NCI-H2171 (cell line): ENCODE data around the gene TMEM179.

Experiments used
- DNase-seq: peaks from one replicate; lab custom pipeline; 2025; lab: John Stamatoyannopoulos, UW

Gene TMEM179

DNA sequence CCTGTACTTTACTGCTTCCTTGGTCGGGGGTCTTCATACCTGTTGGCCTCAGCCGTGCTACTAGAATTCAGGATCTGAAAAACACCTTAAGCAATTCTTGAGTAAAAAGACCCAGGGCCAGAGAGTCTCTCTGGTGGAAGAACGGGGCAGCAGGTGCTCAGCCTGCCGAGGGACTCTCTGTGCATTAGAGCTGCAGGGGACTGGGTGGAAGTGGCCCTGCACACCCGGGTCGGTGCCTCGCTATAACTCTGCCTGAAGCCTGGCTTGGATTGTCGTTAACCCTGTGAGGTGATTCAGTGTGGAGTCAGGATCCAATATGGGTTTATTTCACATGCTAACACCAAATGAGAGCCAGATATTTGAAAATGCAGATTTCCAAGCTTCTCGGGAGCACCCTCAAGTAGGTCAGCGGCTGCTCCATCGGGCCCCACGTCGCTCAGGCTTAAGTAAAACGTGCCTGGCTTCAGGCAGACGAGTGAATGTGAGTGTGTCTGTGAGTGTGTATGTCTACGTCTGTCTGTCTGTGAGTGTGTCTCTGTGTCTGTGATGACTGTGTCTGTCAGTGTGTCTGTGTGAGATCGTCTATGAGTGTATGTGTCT is 60.1 kb downstream of the TMEM179 start:
- DNase-seq, result no peak

DNA sequence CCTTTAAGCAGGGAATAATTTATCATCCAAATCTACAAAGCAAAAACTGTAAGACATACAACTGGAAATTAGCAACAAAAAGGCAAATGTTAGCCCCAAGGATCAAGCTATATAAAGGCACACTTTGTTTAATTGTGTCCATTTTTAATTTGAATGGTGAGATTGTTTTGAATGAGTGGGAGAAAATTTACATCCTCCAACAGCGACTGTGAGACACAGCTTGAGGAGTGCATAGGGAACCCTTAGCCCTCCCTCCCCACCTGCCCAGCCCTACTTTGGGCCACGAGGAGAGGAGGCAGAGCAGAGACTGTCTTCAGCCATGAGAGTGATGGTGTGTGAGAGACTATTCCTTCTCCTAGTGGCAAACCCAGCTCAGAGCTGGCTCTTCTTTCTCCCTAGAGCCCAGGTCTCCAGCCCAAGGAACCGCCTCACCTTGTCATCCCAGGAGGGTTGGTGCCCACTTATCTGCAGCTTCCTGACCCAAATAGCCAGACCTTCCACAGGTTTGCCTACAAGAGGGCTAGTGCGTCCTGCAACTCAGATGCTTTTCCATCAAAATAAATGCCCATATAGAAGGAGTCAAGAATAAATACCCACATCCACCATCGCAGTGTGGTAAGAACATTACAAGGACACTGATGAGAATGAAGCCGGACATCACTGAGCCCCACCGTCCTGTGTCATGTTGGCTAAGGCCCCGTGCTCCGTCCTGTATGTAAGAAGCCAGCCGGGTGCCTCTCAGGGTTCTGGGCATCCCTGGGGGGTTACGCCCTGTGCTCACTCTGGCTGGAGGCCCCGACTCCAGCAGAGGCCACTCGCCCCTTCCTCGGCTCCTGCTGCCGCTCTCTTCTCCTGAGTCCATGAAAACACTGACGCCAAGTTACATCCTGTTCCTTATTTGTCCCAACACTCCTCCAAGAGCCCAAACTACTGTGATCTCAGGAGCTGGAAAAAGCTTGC is 61.4 kb downstream of the TMEM179 start:
- DNase-seq, result no peak

DNA sequence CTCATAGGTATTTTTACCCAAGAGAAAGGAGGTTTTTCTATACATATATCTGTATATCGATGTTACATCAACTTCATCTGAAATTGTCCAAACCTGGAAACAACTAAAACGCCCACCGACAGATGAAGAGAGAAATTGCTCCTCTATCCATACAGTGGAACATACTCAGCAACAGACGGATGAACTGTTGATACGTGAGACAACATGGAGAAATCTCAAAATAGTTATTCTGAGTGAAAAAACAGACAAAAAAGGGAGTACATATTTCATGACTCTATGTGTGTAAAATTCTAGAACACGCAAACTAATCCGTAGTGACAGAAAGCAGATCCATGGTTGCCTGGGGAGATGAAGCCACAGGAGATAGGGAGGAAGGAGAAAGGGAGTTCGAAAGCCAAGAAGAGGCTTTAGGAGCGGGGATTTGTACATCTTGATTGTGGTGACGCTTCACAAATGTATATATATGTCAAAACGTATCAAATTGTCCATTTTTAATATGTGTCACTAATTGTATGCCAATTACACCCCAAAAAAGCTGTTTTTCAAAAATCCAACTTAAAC is 62.6 kb downstream of the TMEM179 start:
- no peak for DNase-seq
